ENCODE measurements around the gene ZDHHC6. TPM values are rescaled to one million over a fixed set of nuclear protein-coding genes. Genes with fewer than 3 reads are reported as not detected.

Gene ZDHHC6
- total and polyA plus RNA-seq, 10 of the 15 experiments (the other 5 are each of a cell fraction or from before 2014, with no cell fraction given) = 23.8 to 59.4 (median 35.6) TPM

- BruUV-seq (replicated peaks) = no TSS peak
- Histone ChIP-seq H4K20me1 (ENCODE audit: control insufficient read depth, insufficient read depth) (no peaks in the 10 kb centered on the region), H3K9me3 (replicated peaks; ENCODE audit: control insufficient read depth, insufficient read depth, low read length) (no peaks in the 10 kb centered on the region; the same call in 2 of the 3 replicates), H2AFZ (ENCODE audit: control insufficient read depth, low read depth, low read length) (no peak overlapping the region), H3K27ac (ENCODE audit: control insufficient read depth, insufficient read depth) (no peak overlapping the region), H3K4me1 (ENCODE audit: control insufficient read depth, insufficient read depth, low read length) (no peaks in the 10 kb centered on the region), H3K9ac (ENCODE audit: control insufficient read depth, insufficient read depth, low read length) (no peak overlapping the region), H3K79me2 (ENCODE audit: control insufficient read depth, insufficient read depth, low read length) (no peaks in the 10 kb centered on the region), H3K4me3 (no peak overlapping the region), H3K36me3 (ENCODE audit: control insufficient read depth in 2 of 2, insufficient read depth in 2 of 2, low read length in 1 of 2) (peaks cover 4 to 11% of the 10 kb centered on the region in 2 experiments), H3K4me2 (ENCODE audit: control insufficient read depth, insufficient read depth) (no peak overlapping the region), H3K27me3 (replicated peaks in 1 of 2; ENCODE audit: control insufficient read depth in 2 of 2, insufficient read depth in 2 of 2, low read length in 1 of 2) (no peaks in the 10 kb centered on the region)
- DNase-seq (ENCODE audit: low read depth, low spot score) (no peak), ATAC-seq (no peak), FAIRE-seq (peak; percentile 13)
- ChIA-PET RAD21 (ENCODE audit: unreplicated experiment) (no interaction called here), SMC1A (ENCODE audit: uncharacterized antibody, unreplicated experiment) (interaction anchor here (1.6 kb wide), 1 partner anchor 10 kb away, joined by 3 read pairs; no protein-coding TSS in a partner anchor), POLR2A (interaction anchor here (1.3 kb wide), 1 partner anchor 30 kb away, joined by 3 read pairs; no protein-coding TSS in a partner anchor), CTCF (interaction anchor here (0.9 kb wide), 1 partner anchor 30 kb away, joined by 4 read pairs; no protein-coding TSS in a partner anchor)
- 98% methylated on average over 3 of the region's 3 CpGs for WGBS (ENCODE audit: insufficient coverage, insufficient replicate concordance, low lambda C conversion rate, missing lambda C conversion rate)
- TF ChIP-seq E2F8 (IDR thresholded peaks at IDR 0.05; ENCODE audit: low read depth, partially characterized antibody) = no peak
- no peak for TF ChIP-seq CREM (IDR thresholded peaks at IDR 0.05; ENCODE audit: low read depth)
- TF ChIP-seq RAD21 (IDR thresholded peaks at IDR 0.05; ENCODE audit: insufficient read depth, low read depth, low read length) = no peak
- no peak for TF ChIP-seq E2F4 (IDR thresholded peaks at IDR 0.05; ENCODE audit: low read depth, low read length)
- no peak for TF ChIP-seq POLR2AphosphoS2 (IDR thresholded peaks at IDR 0.05; ENCODE audit: low read depth, low read length)
- TF ChIP-seq STAT1 (conservative IDR thresholded peaks at IDR 0.05) = no peak
- TF ChIP-seq GATAD2B (conservative IDR thresholded peaks at IDR 0.05; ENCODE audit: low read depth) = no peak
- no peak for TF ChIP-seq HDGF (IDR thresholded peaks at IDR 0.05)
- no peak for TF ChIP-seq IRF4 (IDR thresholded peaks at IDR 0.05; ENCODE audit: low read depth, low read length)
- TF ChIP-seq EZH2 (IDR thresholded peaks at IDR 0.05; ENCODE audit: borderline replicate concordance, control insufficient read depth, low read depth, low read length) = no peak
- no peak for TF ChIP-seq RUNX3 (IDR thresholded peaks at IDR 0.05; ENCODE audit: low read length)
- no peak for TF ChIP-seq ZNF592 (IDR thresholded peaks at IDR 0.05)
- no peak for TF ChIP-seq NR2C2 (IDR thresholded peaks at IDR 0.05; ENCODE audit: borderline replicate concordance, control insufficient read depth, insufficient read length, low read depth)
- in situ Hi-C loops (cut with MboI) = no loop called here
- intact Hi-C loops (cut with micrococcal nuclease; ENCODE audit: unreplicated experiment) = no loop called here
Measured at GRCh38 chr10:112404617-112405016, 42.1 kb downstream of the ZDHHC6 start.
